Stomach (tissue), 9 donors: Measurements from ENCODE around the gene ZMYND8. TPM values are rescaled to one million over a fixed set of nuclear protein-coding genes. Genes with fewer than 3 reads are reported as not detected.

ENCODE experiments used
- DNase-seq, 2 donors: peaks; one replicate each; pipeline versions ENCODE4 v3.0.0 to v3.0.0-alpha.2; 2013 to 2019
- H3K27ac ChIP-seq, 5 donors: fragments of 200-600 bp in 4 of 5; sonication (generic) in 4 of 5; one replicate each; pipeline ENCODE4 v1.5.1; 2013 to 2019; ENCODE audit warnings: mild to moderate bottlenecking in 1 of 5, moderate library complexity in 1 of 5
- H3K27me3 ChIP-seq, 3 donors: fragments of 200-600 bp; sonication (generic); one replicate each; pipeline ENCODE4 v1.5.1; 2017 to 2019; ENCODE audit warnings: mixed run types in 1 of 3
- H3K36me3 ChIP-seq, 4 donors: fragments of 200-600 bp; sonication (generic); 1 replicate in 3 of 4; 2 replicates in 1 of 4; pipeline ENCODE4 v1.5.1; 2016 to 2019
- H3K4me1 ChIP-seq, 4 donors: fragments of 200-600 bp; sonication (generic); one replicate each; pipeline ENCODE4 v1.5.1; 2016 to 2019
- H3K4me3 ChIP-seq, 4 donors: fragments of 200-600 bp; sonication (generic) in 3 of 4; one replicate each; pipeline ENCODE4 v1.5.1; 2016 to 2019; ENCODE audit warnings: mild to moderate bottlenecking in 1 of 4
- H3K9me3 ChIP-seq, 4 donors: fragments of 200-600 bp; sonication (generic); one replicate each; pipeline ENCODE4 v1.5.1; 2016 to 2019
- EP300 ChIP-seq: sonication (generic); formaldehyde crosslinking; IDR thresholded peaks from one replicate; pipeline ENCODE4 v1.6.1; 2017; ENCODE audit warnings: antibody characterized with exemption
- POLR2A ChIP-seq, 4 donors: fragments of 450-650 bp; IDR thresholded peaks; one replicate each; pipeline ENCODE4 v1.6.1; 2016; ENCODE audit warnings: antibody characterized with exemption in 4 of 4, control low read depth in 2 of 4, mild to moderate bottlenecking in 1 of 4, moderate library complexity in 1 of 4
- POLR2AphosphoS5 ChIP-seq, 3 donors: sonication (generic); formaldehyde crosslinking; IDR thresholded peaks; one replicate each; pipeline ENCODE4 v1.6.1; 2016; ENCODE audit warnings: antibody characterized with exemption in 3 of 3
- WGBS, 5 donors: extraction: QIAGEN DNeasy Blood & Tissue Kit in 3 of 5; methylation state at CpG; one replicate each; pipeline versions ENCODE4 v1.1.5 to v1.1.7; 2013 to 2018; 5-methylcytosine and 5-hydroxymethylcytosine counted together
- intact Hi-C: fragments of 100-400 bp; cut with DNase I; formaldehyde crosslinking; loops from one replicate; pipeline ENCODE4 v1.15.1; 2023; ENCODE audit warnings: low total_unique reads
- polyA plus RNA-seq, 3 donors: library from polyadenylated mRNA; stranded (reverse); fragments of 200-250 nt; gene quantifications; one replicate each; pipeline ENCODE4 v1.2.3, GENCODE V29; 2013
- total RNA-seq, 5 donors: library from RNA; depleted of rRNA; stranded (reverse); fragments of >200 nt; gene quantifications; one replicate each; pipeline versions ENCODE4 v1.1.0 to v1.2.3, GENCODE V29; 2014 to 2016
- TF ChIP-seq, protein P1 (sequence below), 7 experiments: fragments of 450-650 bp in 4 of 7; fragments of 200-600 bp in 3 of 7; sonication (generic) in 3 of 7; IDR thresholded peaks; one replicate each; pipeline ENCODE4 v1.5.1; 2016 to 2019; ENCODE audit warnings: antibody characterized with exemption in 7 of 7, control low read depth in 2 of 7, mild to moderate bottlenecking in 1 of 7
- donor health status: healthy with polysubstance abuse.
- donor health status: Bipolar disorder and iron deficiency.
- donor health status: healthy.

ZMYND8 gene
- total and polyA plus RNA-seq, 8 donors: 9.2 to 82.6 (median 39.4) TPM

DNA sequence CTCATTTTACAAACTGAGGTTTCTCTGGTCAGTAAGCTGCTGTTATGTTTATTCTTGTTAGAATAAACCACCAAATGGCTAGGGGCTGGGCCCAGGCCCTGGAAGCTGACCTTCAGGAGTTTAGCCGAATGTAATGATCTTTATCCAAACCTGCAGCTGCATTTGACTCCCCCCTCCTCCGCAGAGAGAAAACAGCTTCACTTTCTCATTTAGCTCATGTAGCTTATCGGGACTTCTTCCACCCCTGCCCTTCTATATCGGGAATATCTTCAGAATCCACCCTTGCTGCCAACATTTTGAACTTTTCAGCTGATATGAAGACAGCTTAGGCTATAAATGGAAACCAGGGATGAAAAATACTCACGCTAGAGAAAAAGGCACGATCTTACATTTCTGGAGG, 102.6 kb downstream of the ZMYND8 start:
- no peak for DNase-seq
- TF ChIP-seq, protein P1, sequence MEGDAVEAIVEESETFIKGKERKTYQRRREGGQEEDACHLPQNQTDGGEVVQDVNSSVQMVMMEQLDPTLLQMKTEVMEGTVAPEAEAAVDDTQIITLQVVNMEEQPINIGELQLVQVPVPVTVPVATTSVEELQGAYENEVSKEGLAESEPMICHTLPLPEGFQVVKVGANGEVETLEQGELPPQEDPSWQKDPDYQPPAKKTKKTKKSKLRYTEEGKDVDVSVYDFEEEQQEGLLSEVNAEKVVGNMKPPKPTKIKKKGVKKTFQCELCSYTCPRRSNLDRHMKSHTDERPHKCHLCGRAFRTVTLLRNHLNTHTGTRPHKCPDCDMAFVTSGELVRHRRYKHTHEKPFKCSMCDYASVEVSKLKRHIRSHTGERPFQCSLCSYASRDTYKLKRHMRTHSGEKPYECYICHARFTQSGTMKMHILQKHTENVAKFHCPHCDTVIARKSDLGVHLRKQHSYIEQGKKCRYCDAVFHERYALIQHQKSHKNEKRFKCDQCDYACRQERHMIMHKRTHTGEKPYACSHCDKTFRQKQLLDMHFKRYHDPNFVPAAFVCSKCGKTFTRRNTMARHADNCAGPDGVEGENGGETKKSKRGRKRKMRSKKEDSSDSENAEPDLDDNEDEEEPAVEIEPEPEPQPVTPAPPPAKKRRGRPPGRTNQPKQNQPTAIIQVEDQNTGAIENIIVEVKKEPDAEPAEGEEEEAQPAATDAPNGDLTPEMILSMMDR (IDR thresholded peaks at IDR 0.05): no peak
- TF ChIP-seq EP300 (no peak), POLR2AphosphoS5 (IDR thresholded peaks at IDR 0.05) (no peak), POLR2A (IDR thresholded peaks at IDR 0.05) (no peak)
- Histone ChIP-seq H3K36me3 (peaks cover 6 to 72% (median 51%) of the 10 kb centered on the region in 4 donors), H3K9me3 (no peaks in the 10 kb centered on the region), H3K4me1 (peaks cover 43 to 77% (median 55%) of the 10 kb centered on the region in 4 donors), H3K4me3 (no peak overlapping the region), H3K27me3 (no peaks in the 10 kb centered on the region), H3K27ac (peak overlapping the region; percentile 39 to 69 (median 60))
- WGBS, 5 donors: 21 to 45% (median 33%) methylated on average over 6 of the region's 6 CpGs
- intact Hi-C loops: no loop called here

DNA sequence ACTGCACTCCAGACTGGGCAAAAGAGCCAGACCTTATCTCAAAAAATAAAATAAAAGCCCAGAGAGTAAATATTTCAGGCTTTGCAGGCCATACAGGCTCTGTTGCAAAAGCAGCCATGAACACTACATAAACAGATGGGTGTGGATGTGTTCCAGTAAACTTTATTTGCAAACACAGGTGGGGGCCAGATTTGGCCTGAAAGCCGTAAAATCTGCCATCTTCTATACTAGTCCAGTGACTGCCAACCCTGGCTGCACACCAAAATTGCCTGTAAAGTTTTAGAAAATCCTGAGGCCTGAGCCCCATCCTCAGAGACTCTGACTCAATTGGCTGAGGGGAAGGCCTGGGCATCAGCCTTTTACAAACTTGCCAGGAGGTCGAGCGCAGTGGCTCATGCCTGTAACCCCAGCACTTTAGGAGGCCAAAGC, 103.6 kb downstream of the ZMYND8 start:
- Histone ChIP-seq H3K4me1 (peaks cover 39 to 67% (median 50%) of the 10 kb centered on the region in 4 donors), H3K9me3 (no peaks in the 10 kb centered on the region), H3K4me3 (no peak overlapping the region), H3K36me3 (peaks cover 16 to 76% (median 56%) of the 10 kb centered on the region in 4 donors), H3K27ac (peak overlapping the region; percentile 34 to 68 (median 55)), H3K27me3 (no peaks in the 10 kb centered on the region)
- peak in 1 of 2 donors; percentile 58 for DNase-seq
- peak in 1 of 3 donors; percentile 45 for TF ChIP-seq POLR2AphosphoS5 (IDR thresholded peaks at IDR 0.05)
- TF ChIP-seq, protein P1 (IDR thresholded peaks at IDR 0.05): no peak
- 48 to 72% (median 60%) methylated on average over 3 of the region's 3 CpGs for WGBS, 5 donors
- intact Hi-C loops: no loop called here

DNA sequence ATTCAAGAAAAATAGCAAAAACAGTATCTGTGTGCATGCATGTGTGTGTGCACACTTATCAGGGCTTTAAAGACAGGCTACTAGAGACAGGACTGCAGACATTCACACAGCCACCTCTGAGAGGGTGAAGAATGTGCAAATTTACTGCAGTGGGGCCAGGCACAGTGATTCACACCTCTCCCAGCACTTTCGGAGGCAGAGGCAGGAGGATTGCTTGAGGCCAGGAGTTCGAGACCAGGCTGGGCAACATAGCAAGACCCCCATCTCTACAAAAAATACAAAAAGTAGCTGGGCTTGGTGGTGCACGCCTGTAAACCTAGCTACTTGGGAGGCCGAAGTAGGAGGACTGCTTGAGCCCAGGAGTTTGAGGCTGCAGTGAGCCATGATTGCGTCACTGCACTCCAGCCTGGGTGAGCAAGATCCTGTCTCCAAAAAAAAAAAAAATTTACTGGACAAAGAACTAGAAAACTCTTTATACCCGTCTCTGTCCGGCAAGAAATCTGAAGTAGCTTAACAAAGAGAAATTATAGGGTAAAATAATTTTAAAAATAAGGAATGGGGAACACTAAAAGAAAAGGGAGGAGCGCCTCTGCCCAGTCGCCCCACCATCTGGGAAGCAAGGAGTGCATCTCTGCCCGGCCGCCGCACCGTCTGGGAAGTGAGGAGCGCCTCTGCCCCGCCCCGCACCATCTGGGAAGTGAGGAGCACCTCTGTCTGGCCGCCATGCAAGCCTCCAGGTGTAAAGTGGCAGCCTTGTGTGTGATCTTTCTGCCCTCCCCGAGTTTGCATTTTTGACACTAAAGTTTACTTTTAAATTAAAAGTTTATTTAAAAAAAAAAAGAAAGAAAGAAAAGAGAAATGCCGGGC, 105.1 kb downstream of the ZMYND8 start:
- no peaks in the 10 kb centered on the region for H3K27me3 ChIP-seq
- H3K27ac ChIP-seq: peak overlapping the region in 1 of 5 donors; percentile 28
- no peak overlapping the region for H3K4me3 ChIP-seq
- WGBS, 5 donors: 94 to 97% (median 96%) methylated on average over 19 of the region's 19 CpGs
- no peak for DNase-seq
- TF ChIP-seq, protein P1 (IDR thresholded peaks at IDR 0.05): no peak
- TF ChIP-seq POLR2A (IDR thresholded peaks at IDR 0.05) (no peak), POLR2AphosphoS5 (IDR thresholded peaks at IDR 0.05) (no peak), EP300 (no peak)
- peaks cover 39 to 58% (median 47%) of the 10 kb centered on the region in 4 donors for H3K4me1 ChIP-seq
- H3K36me3 ChIP-seq: peaks cover 31 to 83% (median 68%) of the 10 kb centered on the region in 4 donors
- intact Hi-C loops: no loop called here
- no peaks in the 10 kb centered on the region for H3K9me3 ChIP-seq

DNA sequence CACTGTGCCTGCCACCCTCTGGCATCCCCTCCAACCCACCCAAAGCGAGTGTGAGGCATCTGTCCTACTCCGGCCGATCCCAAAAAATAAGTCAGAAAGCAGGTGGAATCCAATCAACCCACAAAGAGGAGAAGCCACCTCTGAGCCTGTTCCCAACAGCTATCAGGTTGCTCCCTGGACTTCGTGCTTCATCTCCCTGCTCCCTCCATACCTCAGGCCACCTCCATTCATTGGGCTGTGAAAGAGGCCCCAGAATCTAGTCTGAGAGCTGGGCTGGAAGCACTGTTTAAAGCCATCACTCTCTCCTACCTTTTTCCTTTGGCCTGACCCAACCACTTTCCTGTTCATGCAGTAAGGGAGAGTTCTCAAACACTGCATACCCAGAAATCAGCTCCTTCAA, 106.1 kb downstream of the ZMYND8 start:
- Histone ChIP-seq H3K4me1 (peaks cover 39 to 58% (median 47%) of the 10 kb centered on the region in 4 donors), H3K4me3 (no peak overlapping the region), H3K27ac (peak overlapping the region in 3 of 5 donors; percentile 9 to 39 (median 28)), H3K36me3 (peaks cover 40 to 88% (median 75%) of the 10 kb centered on the region in 4 donors), H3K27me3 (no peaks in the 10 kb centered on the region), H3K9me3 (no peaks in the 10 kb centered on the region)
- 80 to 88% (median 83%) methylated on average over 1 to 4 of the region's 4 CpGs for WGBS, 5 donors
- TF ChIP-seq POLR2A (IDR thresholded peaks at IDR 0.05) (no peak), EP300 (no peak), POLR2AphosphoS5 (IDR thresholded peaks at IDR 0.05) (no peak)
- TF ChIP-seq, protein P1 (IDR thresholded peaks at IDR 0.05): no peak
- intact Hi-C loops: no loop called here
- DNase-seq: no peak
